Gastrocnemius medialis (tissue), 4 donors: ENCODE data around the gene CALN1. TPM values are rescaled to one million over a fixed set of nuclear protein-coding genes. Genes with fewer than 3 reads are reported as not detected.

Experiments used
- ATAC-seq, 2 donors: fragments of 150-250 bp; one replicate each; pipeline ENCODE4 v1.9.1; 2016
- DNase-seq, 2 donors: peaks; one replicate each; pipeline ENCODE4 v3.0.0-alpha.2; 2019
- H3K27ac ChIP-seq, 4 donors: fragments of 200-600 bp; sonication (generic); 1 replicate in 1 of 4; 2 replicates in 3 of 4; pipeline ENCODE4 v1.5.1; 2016 to 2018; ENCODE audit warnings: mild to moderate bottlenecking in 2 of 4, moderate library complexity in 1 of 4
- H3K27me3 ChIP-seq, 3 donors: fragments of 200-600 bp; sonication (generic) in 2 of 3; 1 replicate in 1 of 3; 2 replicates in 2 of 3; pipeline versions ENCODE4 v1.5.1 to v1.6.0; 2016 to 2019; ENCODE audit warnings: mild to moderate bottlenecking in 1 of 3, moderate library complexity in 1 of 3
- H3K36me3 ChIP-seq, 2 donors: fragments of 200-600 bp; sonication (generic) in 1 of 2; one replicate each; pipeline ENCODE4 v1.5.1; 2017 to 2018
- H3K4me1 ChIP-seq, 2 donors: fragments of 200-600 bp; sonication (generic) in 1 of 2; one replicate each; pipeline ENCODE4 v1.5.1; 2016 to 2017; ENCODE audit warnings: mild to moderate bottlenecking in 2 of 2
- H3K4me3 ChIP-seq, 4 donors: fragments of 200-600 bp; sonication (generic) in 3 of 4; 1 replicate in 1 of 4; 2 replicates in 3 of 4; pipeline ENCODE4 v1.5.1; 2016 to 2019; ENCODE audit warnings: mild to moderate bottlenecking in 2 of 4
- H3K9me3 ChIP-seq, 3 donors: fragments of 200-600 bp; sonication (generic) in 2 of 3; 1 replicate in 1 of 3; 2 replicates in 2 of 3; pipeline ENCODE4 v1.5.1; 2016 to 2019
- POLR2A ChIP-seq, 2 donors: fragments of 450-650 bp; IDR thresholded peaks; one replicate each; pipeline ENCODE4 v1.6.1; 2017; ENCODE audit warnings: antibody characterized with exemption in 2 of 2, mild to moderate bottlenecking in 2 of 2, moderate library complexity in 2 of 2
- in situ Hi-C, 4 donors: fragments of 200-750 bp; cut with MboI; loops; one replicate each; pipeline versions ENCODE4 v1.15.0 to v1.8.0; 2017; ENCODE audit warnings: low sequenced_read_pairs in 4 of 4
- intact Hi-C: fragments of 100-400 bp; cut with DNase I; formaldehyde crosslinking; loops from one replicate; pipeline ENCODE4 v1.15.1; 2023; ENCODE audit warnings: low total_unique reads
- total RNA-seq, 4 donors: library from RNA; depleted of rRNA; stranded (reverse); fragments of >200 nt; gene quantifications; one replicate each; pipeline versions ENCODE4 v1.1.0 to v1.2.3, GENCODE V29; 2016
- TF ChIP-seq, protein P1 (sequence below), 5 experiments: fragments of 450-650 bp in 3 of 5; fragments of 200-600 bp in 2 of 5; sonication (generic) in 2 of 5; IDR thresholded peaks in 4 of 5; conservative IDR thresholded peaks in 1 of 5; 1 replicate in 4 of 5; 2 replicates in 1 of 5; pipeline ENCODE4 v1.5.1; 2016 to 2019; ENCODE audit warnings: antibody characterized with exemption in 5 of 5, mild to moderate bottlenecking in 3 of 5, moderate library complexity in 3 of 5

CALN1 gene
- total RNA-seq, 4 donors from 2014 or later: not detected

DNA sequence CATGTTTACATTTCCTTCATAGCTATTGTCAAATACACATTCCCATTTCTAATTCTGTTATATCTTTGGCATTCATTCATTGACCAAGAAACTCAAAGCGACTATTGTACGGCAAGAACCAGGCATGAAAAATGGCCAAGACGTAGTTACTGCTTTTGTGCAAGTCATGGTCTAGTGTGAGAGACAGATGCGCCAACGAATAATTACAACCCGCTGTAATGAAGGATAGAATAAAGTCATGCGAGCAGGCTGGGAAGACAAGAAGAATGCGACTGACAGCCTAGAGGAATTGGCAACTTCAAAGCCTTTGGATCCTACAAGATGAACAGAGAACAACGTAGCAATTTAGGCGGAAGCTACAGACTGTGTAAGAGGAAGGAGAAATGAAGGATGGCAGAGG lies 221.2 kb downstream of the CALN1 start:
- no peaks in the 10 kb centered on the region for H3K4me1 ChIP-seq
- DNase-seq (no peak), ATAC-seq (no peak)
- no peak overlapping the region for H3K4me3 ChIP-seq
- in situ Hi-C loops (no loop called here), intact Hi-C loops (no loop called here)
- TF ChIP-seq, protein P1, sequence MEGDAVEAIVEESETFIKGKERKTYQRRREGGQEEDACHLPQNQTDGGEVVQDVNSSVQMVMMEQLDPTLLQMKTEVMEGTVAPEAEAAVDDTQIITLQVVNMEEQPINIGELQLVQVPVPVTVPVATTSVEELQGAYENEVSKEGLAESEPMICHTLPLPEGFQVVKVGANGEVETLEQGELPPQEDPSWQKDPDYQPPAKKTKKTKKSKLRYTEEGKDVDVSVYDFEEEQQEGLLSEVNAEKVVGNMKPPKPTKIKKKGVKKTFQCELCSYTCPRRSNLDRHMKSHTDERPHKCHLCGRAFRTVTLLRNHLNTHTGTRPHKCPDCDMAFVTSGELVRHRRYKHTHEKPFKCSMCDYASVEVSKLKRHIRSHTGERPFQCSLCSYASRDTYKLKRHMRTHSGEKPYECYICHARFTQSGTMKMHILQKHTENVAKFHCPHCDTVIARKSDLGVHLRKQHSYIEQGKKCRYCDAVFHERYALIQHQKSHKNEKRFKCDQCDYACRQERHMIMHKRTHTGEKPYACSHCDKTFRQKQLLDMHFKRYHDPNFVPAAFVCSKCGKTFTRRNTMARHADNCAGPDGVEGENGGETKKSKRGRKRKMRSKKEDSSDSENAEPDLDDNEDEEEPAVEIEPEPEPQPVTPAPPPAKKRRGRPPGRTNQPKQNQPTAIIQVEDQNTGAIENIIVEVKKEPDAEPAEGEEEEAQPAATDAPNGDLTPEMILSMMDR (IDR thresholded peaks at IDR 0.05 in 4 of 5, conservative IDR thresholded peaks at IDR 0.05 in 1 of 5): no peak
- no peak for TF ChIP-seq POLR2A (IDR thresholded peaks at IDR 0.05)
- H3K36me3 ChIP-seq: no peaks in the 10 kb centered on the region
- H3K9me3 ChIP-seq: no peaks in the 10 kb centered on the region
- no peak overlapping the region for H3K27ac ChIP-seq
- H3K27me3 ChIP-seq: no peaks in the 10 kb centered on the region

DNA sequence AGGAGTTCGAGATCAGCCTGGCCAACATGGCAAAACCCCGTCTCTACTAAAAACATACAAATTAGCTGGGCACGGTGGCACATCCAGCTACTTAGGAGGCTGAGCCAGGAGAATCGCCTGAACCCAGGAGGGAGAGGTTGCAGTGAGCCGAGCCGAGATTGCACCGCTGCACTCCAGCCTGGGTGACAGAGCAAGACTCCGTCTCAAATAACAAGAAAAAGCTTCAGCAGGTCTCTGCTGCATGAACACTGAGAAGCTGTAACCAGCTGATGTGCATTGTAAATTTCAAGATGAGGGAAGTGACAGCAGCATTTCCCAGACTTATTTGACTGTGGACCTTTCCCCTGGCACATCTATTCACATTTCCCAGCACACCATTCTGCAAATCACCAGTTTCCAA lies 222.0 kb downstream of the CALN1 start:
- in situ Hi-C loops: no loop called here
- Histone ChIP-seq H3K36me3 (no peaks in the 10 kb centered on the region), H3K27me3 (no peaks in the 10 kb centered on the region), H3K4me1 (no peaks in the 10 kb centered on the region), H3K9me3 (no peaks in the 10 kb centered on the region), H3K27ac (no peak overlapping the region), H3K4me3 (no peak overlapping the region)
- no peak for ATAC-seq
- intact Hi-C loops: no loop called here
- no peak for DNase-seq
- TF ChIP-seq, protein P1 (IDR thresholded peaks at IDR 0.05 in 4 of 5, conservative IDR thresholded peaks at IDR 0.05 in 1 of 5): no peak
- no peak for TF ChIP-seq POLR2A (IDR thresholded peaks at IDR 0.05)

DNA sequence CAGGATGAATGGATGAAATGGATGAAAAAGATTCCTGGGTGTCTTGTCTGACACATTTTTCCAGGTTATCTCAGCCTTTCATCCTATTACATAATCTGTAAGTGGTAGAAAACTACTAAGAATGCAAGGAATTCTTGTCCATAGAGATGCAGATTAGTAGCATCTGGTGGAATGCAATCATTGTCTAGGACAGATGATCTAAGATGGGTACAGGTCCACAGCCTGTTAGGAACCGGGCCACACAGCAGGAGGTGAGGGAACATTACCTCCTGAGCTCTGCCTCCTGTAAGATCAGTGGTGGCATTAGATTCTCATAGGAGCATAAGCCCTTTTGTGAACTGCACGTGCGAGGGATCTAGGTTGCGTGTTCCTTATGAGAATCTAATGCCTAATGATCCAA lies 225.0 kb downstream of the CALN1 start:
- H3K27me3 ChIP-seq: no peaks in the 10 kb centered on the region
- in situ Hi-C loops: no loop called here
- ATAC-seq: no peak
- H3K27ac ChIP-seq: no peak overlapping the region
- intact Hi-C loops: no loop called here
- H3K9me3 ChIP-seq: no peaks in the 10 kb centered on the region
- no peaks in the 10 kb centered on the region for H3K36me3 ChIP-seq
- no peak overlapping the region for H3K4me3 ChIP-seq
- no peak for DNase-seq
- no peaks in the 10 kb centered on the region for H3K4me1 ChIP-seq
- TF ChIP-seq POLR2A (IDR thresholded peaks at IDR 0.05): no peak
- TF ChIP-seq, protein P1 (IDR thresholded peaks at IDR 0.05 in 4 of 5, conservative IDR thresholded peaks at IDR 0.05 in 1 of 5): no peak

DNA sequence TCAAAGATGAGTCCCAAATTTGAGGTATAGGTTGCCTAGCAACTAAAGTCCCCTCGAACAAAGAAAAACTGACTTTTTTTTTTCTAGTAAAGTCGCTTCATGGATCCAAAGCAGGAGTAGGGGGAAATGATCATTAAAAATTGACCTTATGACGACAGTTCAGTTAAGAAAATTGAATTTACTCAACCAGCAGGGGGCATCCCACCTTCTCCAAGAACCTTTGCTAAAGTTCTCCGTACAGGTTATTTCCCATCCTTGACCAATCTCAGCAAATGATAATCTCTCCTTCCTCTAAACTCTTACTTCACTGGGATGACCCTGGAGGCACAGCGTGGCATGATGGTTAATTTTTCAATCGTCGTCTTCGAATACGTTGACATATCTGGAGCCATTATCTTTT lies 228.3 kb downstream of the CALN1 start:
- in situ Hi-C loops: no loop called here
- Histone ChIP-seq H3K4me1 (no peaks in the 10 kb centered on the region), H3K27me3 (no peaks in the 10 kb centered on the region), H3K36me3 (no peaks in the 10 kb centered on the region), H3K27ac (no peak overlapping the region), H3K9me3 (no peaks in the 10 kb centered on the region), H3K4me3 (no peak overlapping the region)
- no peak for DNase-seq
- ATAC-seq: no peak
- no peak for TF ChIP-seq POLR2A (IDR thresholded peaks at IDR 0.05)
- TF ChIP-seq, protein P1 (IDR thresholded peaks at IDR 0.05 in 4 of 5, conservative IDR thresholded peaks at IDR 0.05 in 1 of 5): no peak
- intact Hi-C loops: no loop called here

DNA sequence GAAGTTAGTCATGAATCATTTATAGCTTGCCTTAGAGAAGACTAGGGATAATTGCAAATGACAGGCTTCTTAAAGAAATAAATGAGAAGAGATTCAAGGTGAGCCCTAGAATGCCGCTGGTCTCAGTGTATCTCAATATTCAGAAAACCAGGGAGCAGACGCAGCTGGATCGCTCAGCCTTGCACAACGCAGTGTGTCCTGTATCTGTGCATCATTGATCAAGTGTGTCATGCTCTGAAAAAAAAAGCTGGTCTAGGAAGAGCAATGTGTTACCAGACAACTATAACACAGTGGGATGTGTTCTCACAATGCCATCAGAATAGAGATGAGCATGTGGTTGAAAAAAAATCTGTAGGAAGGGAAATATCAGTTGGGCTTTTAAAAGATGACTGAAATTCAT lies 230.1 kb downstream of the CALN1 start:
- intact Hi-C loops (no loop called here), in situ Hi-C loops (no loop called here)
- Histone ChIP-seq H3K4me3 (no peak overlapping the region), H3K4me1 (no peaks in the 10 kb centered on the region), H3K27ac (no peak overlapping the region), H3K27me3 (no peaks in the 10 kb centered on the region), H3K9me3 (no peaks in the 10 kb centered on the region), H3K36me3 (no peaks in the 10 kb centered on the region)
- TF ChIP-seq, protein P1 (IDR thresholded peaks at IDR 0.05 in 4 of 5, conservative IDR thresholded peaks at IDR 0.05 in 1 of 5): no peak
- TF ChIP-seq POLR2A (IDR thresholded peaks at IDR 0.05): no peak
- DNase-seq: no peak
- ATAC-seq: no peak
